HEK293 (cell line): Measurements from ENCODE around the gene PRDM13.

Experiments used
- CTCF ChIA-PET: fragments of 350-600 bp; formaldehyde crosslinking; extraction: SDS; loops from one replicate; lab custom pipeline; 2021; ENCODE audit warnings: antibody characterized with exemption; lab: Yijun Ruan, JAX
- POLR2A ChIA-PET: fragments of 300-600 bp; formaldehyde crosslinking; extraction: SDS; loops from one replicate; lab custom pipeline; 2020; ENCODE audit warnings: antibody characterized with exemption, inconsistent platforms; lab: Yijun Ruan, JAX
- H3K27ac ChIP-seq: fragments of 200-500 bp; sonication (Bioruptor generic); 2 replicates; pipeline ENCODE4 v1.5.1; 2014; ENCODE audit warnings: low read depth, low read length, control low read depth, inconsistent platforms; ENCODE audit errors: extremely low read depth
- H3K36me3 ChIP-seq, 2 experiments: fragments of 200-500 bp in 1 of 2; sonication (Bioruptor generic) in 1 of 2; 1 replicate in 1 of 2; 2 replicates in 1 of 2; pipeline ENCODE4 v1.5.1; 2014 to 2017; ENCODE audit warnings: inconsistent platforms in 2 of 2, low read length in 2 of 2; ENCODE audit not compliant: control insufficient read depth in 2 of 2, insufficient read depth in 1 of 2
- H3K4me1 ChIP-seq: fragments of 200-500 bp; sonication (Bioruptor generic); 2 replicates; pipeline ENCODE4 v1.5.1; 2014; ENCODE audit warnings: mild to moderate bottlenecking, low read length, inconsistent platforms; ENCODE audit not compliant: control insufficient read depth, insufficient read depth
- H3K4me3 ChIP-seq: 2 replicates; pipeline ENCODE4 v1.5.1; 2011; ENCODE audit warnings: low read depth, mild to moderate bottlenecking, control low read depth, low read length, moderate library complexity
- H3K9me3 ChIP-seq: fragments of 200-500 bp; sonication (Bioruptor generic); 2 replicates; pipeline ENCODE4 v1.5.1; 2014; ENCODE audit warnings: low read depth, low read length, inconsistent platforms; ENCODE audit not compliant: control insufficient read depth, insufficient read depth
- AEBP2 ChIP-seq: fragments of 450-650 bp; formaldehyde crosslinking; IDR thresholded peaks from 2 replicates; pipeline ENCODE4 v1.5.1; 2016; ENCODE audit warnings: missing biosample characterization, missing genetic modification characterization, borderline replicate concordance
- KLF10 ChIP-seq: fragments of 450-650 bp; IDR thresholded peaks from 2 replicates; pipeline ENCODE4 v1.5.1; 2018; ENCODE audit warnings: missing biosample characterization, mild to moderate bottlenecking, missing genetic modification characterization
- KLF17 ChIP-seq: fragments of 450-650 bp; formaldehyde crosslinking; IDR thresholded peaks from 2 replicates; pipeline ENCODE4 v1.5.1; 2016; ENCODE audit warnings: missing biosample characterization, missing genetic modification characterization
- RBAK ChIP-seq: fragments of 450-650 bp; formaldehyde crosslinking; IDR thresholded peaks from 2 replicates; pipeline ENCODE4 v1.5.1; 2016; ENCODE audit warnings: missing biosample characterization, missing genetic modification characterization
- REST ChIP-seq: fragments of 450-650 bp; formaldehyde crosslinking; IDR thresholded peaks from 2 replicates; pipeline ENCODE4 v1.5.1; 2016; ENCODE audit warnings: missing biosample characterization, missing genetic modification characterization
- YY2 ChIP-seq: fragments of 450-650 bp; formaldehyde crosslinking; IDR thresholded peaks from 2 replicates; pipeline ENCODE4 v1.5.1; 2016; ENCODE audit warnings: missing biosample characterization, missing genetic modification characterization
- ZNF121 ChIP-seq: fragments of 450-650 bp; formaldehyde crosslinking; IDR thresholded peaks from 2 replicates; pipeline ENCODE4 v1.5.1; 2016; ENCODE audit warnings: missing biosample characterization, missing genetic modification characterization
- ZNF24 ChIP-seq: fragments of 450-650 bp; formaldehyde crosslinking; IDR thresholded peaks from 2 replicates; pipeline ENCODE4 v1.5.1; 2016; ENCODE audit warnings: missing biosample characterization, missing genetic modification characterization
- ZNF341 ChIP-seq: fragments of 450-650 bp; formaldehyde crosslinking; IDR thresholded peaks from 2 replicates; pipeline ENCODE4; 2016; ENCODE audit warnings: low read depth, missing biosample characterization, missing genetic modification characterization
- ZNF398 ChIP-seq: fragments of 450-650 bp; formaldehyde crosslinking; IDR thresholded peaks from 2 replicates; pipeline ENCODE4 v1.5.1; 2017; ENCODE audit warnings: missing biosample characterization, missing genetic modification characterization
- ZNF473 ChIP-seq: fragments of 450-650 bp; formaldehyde crosslinking; IDR thresholded peaks from 2 replicates; pipeline ENCODE4 v1.5.1; 2017; ENCODE audit warnings: missing biosample characterization, missing genetic modification characterization
- ZNF514 ChIP-seq: fragments of 450-650 bp; formaldehyde crosslinking; IDR thresholded peaks from 2 replicates; pipeline ENCODE4 v1.5.1; 2016; ENCODE audit warnings: missing biosample characterization, missing genetic modification characterization
- ZNF521 ChIP-seq: fragments of 450-650 bp; formaldehyde crosslinking; IDR thresholded peaks from 2 replicates; pipeline ENCODE4 v1.5.1; 2017; ENCODE audit warnings: missing biosample characterization, mild to moderate bottlenecking, missing genetic modification characterization
- ZNF571 ChIP-seq: fragments of 450-650 bp; formaldehyde crosslinking; IDR thresholded peaks from 2 replicates; pipeline ENCODE4 v1.5.0; 2017; ENCODE audit warnings: missing biosample characterization, missing genetic modification characterization
- ZNF610 ChIP-seq: fragments of 450-650 bp; formaldehyde crosslinking; IDR thresholded peaks from 2 replicates; pipeline ENCODE4 v1.5.1; 2016; ENCODE audit warnings: missing biosample characterization, missing genetic modification characterization, borderline replicate concordance
- ZNF777 ChIP-seq: fragments of 450-650 bp; formaldehyde crosslinking; IDR thresholded peaks from 2 replicates; pipeline ENCODE4 v1.5.1; 2017; ENCODE audit warnings: missing biosample characterization, missing genetic modification characterization, borderline replicate concordance
- ZNF830 ChIP-seq: fragments of 450-650 bp; IDR thresholded peaks from 2 replicates; pipeline ENCODE4 v1.5.0; 2018; ENCODE audit warnings: missing biosample characterization, missing genetic modification characterization, low read depth, mild to moderate bottlenecking, moderate library complexity

Gene PRDM13

GRCh38 chr6:99590728-99591672 is 15.6 kb upstream of the PRDM13 start (continued):
- TF ChIP-seq REST (tag by site-specific recombination) (no peak), AEBP2 (tag by site-specific recombination) (no peak), ZNF514 (tag by site-specific recombination) (no peak), ZNF121 (tag by site-specific recombination) (no peak), YY2 (tag by site-specific recombination) (no peak), KLF10 (tag by site-specific recombination) (no peak)

- Histone ChIP-seq H3K4me3 (no peak overlapping the region), H3K27ac (no peak overlapping the region), H3K36me3 (no peaks in the 10 kb centered on the region), H3K9me3 (no peaks in the 10 kb centered on the region), H3K4me1 (no peaks in the 10 kb centered on the region; the same call in 1 of the 2 replicates)
- ChIA-PET POLR2A (no interaction called here), CTCF (no interaction called here)
- no peak for TF ChIP-seq ZNF521 (tag by site-specific recombination)
- no peak for TF ChIP-seq RBAK (tag by site-specific recombination)
- no peak for TF ChIP-seq ZNF777 (tag by site-specific recombination)
- no peak for TF ChIP-seq ZNF610
- no peak for TF ChIP-seq ZNF830 (tag by site-specific recombination)
- TF ChIP-seq ZNF341 (tag by site-specific recombination), result no peak
- no peak for TF ChIP-seq ZNF398
- no peak for TF ChIP-seq ZNF24
- TF ChIP-seq ZNF473 (tag by site-specific recombination), result no peak
- no peak for TF ChIP-seq KLF17 (tag by site-specific recombination)
- no peak for TF ChIP-seq ZNF571
Measured at GRCh38 chr6:99591673-99592364, 14.8 kb upstream of the PRDM13 start.
